A673 (cell line): Measurements from ENCODE around the gene ABI3BP. TPM values are rescaled to one million over a fixed set of nuclear protein-coding genes. Genes with fewer than 3 reads are reported as not detected.

Source experiments
- BruUV-seq: library from RNA; stranded (reverse); fragments of 400-500 nt; replicated peaks from 2 replicates; lab custom pipeline; 2021; lab: Mats Ljungman, UMichigan
- CTCF ChIA-PET: fragments of 300-600 bp; sonication (Branson Sonifier 250); formaldehyde crosslinking; loops from one replicate; lab custom pipeline; 2022; ENCODE audit warnings: antibody characterized with exemption; lab: Charles Lee
- POLR2A ChIA-PET: fragments of 300-600 bp; sonication (Branson Sonifier 250); formaldehyde crosslinking; loops from one replicate; lab custom pipeline; 2022; ENCODE audit warnings: antibody characterized with exemption; ENCODE audit not compliant: low non-redundant PET; lab: Charles Lee
- DNase-seq: peaks from one replicate; pipeline ENCODE4 v3.0.0-alpha.2; 2015; ENCODE audit warnings: low spot score
- H3K27ac ChIP-seq: fragments of 200-600 bp; sonication (generic); 2 replicates; pipeline ENCODE4 v1.5.1; 2016; ENCODE audit warnings: mixed run types, low read depth, mild to moderate bottlenecking, mixed read lengths, antibody characterized with exemption, low read length; ENCODE audit not compliant: poor library complexity, severe bottlenecking
- H3K27me3 ChIP-seq: fragments of 200-600 bp; sonication (generic); replicated peaks from 2 replicates; pipeline ENCODE4 v1.6.1; 2017; ENCODE audit warnings: mixed run types, low read depth, mild to moderate bottlenecking, mixed read lengths, antibody characterized with exemption, low read length; ENCODE audit not compliant: insufficient read depth, poor library complexity
- H3K36me3 ChIP-seq: fragments of 200-600 bp; sonication (generic); 2 replicates; pipeline ENCODE4 v1.6.1; 2016; ENCODE audit warnings: mixed run types, mild to moderate bottlenecking, mixed read lengths, antibody characterized with exemption, low read length; ENCODE audit not compliant: insufficient read depth, poor library complexity, severe bottlenecking
- H3K4me1 ChIP-seq: fragments of 200-600 bp; sonication (generic); 2 replicates; pipeline ENCODE4 v1.6.1; 2017; ENCODE audit warnings: mixed run types, mild to moderate bottlenecking, mixed read lengths, antibody characterized with exemption, low read length; ENCODE audit not compliant: insufficient read depth, poor library complexity, severe bottlenecking
- H3K4me3 ChIP-seq: fragments of 200-600 bp; sonication (generic); 2 replicates; pipeline ENCODE4 v1.5.1; 2016; ENCODE audit warnings: low read depth, mixed run types, mild to moderate bottlenecking, mixed read lengths, low read length; ENCODE audit not compliant: poor library complexity, severe bottlenecking
- H3K9me3 ChIP-seq: fragments of 200-600 bp; sonication (generic); 2 replicates; pipeline ENCODE4 v1.6.1; 2016; ENCODE audit warnings: mixed run types, low read depth, mild to moderate bottlenecking, mixed read lengths, antibody characterized with exemption, low read length; ENCODE audit not compliant: poor library complexity, severe bottlenecking
- EZH2 ChIP-seq: fragments of 200-600 bp; sonication (generic); IDR thresholded peaks from 2 replicates; pipeline ENCODE4 v1.6.1; 2017; ENCODE audit warnings: borderline replicate concordance, low read depth, mild to moderate bottlenecking, mixed read lengths, antibody characterized with exemption, low read length; ENCODE audit not compliant: poor library complexity, severe bottlenecking
- intact Hi-C: fragments of 100-400 bp; cut with micrococcal nuclease; formaldehyde crosslinking; loops from one replicate; pipeline ENCODE4 v1.10.0; 2022; ENCODE audit not compliant: unreplicated experiment
- total RNA-seq: library from RNA; stranded (reverse); gene quantifications from 2 replicates; pipeline ENCODE4 v1.2.3, GENCODE V29; 2021
- TF ChIP-seq, protein P1 (sequence below): fragments of 300-800, 200-600 bp; sonication (generic); conservative IDR thresholded peaks from 2 replicates; pipeline ENCODE4 v1.5.1; 2017; ENCODE audit warnings: low read depth, mild to moderate bottlenecking, antibody characterized with exemption, low read length, moderate library complexity, mixed read lengths

ABI3BP gene
- total RNA-seq, 1 experiment from 2014 or later: 5.2 TPM

DNA sequence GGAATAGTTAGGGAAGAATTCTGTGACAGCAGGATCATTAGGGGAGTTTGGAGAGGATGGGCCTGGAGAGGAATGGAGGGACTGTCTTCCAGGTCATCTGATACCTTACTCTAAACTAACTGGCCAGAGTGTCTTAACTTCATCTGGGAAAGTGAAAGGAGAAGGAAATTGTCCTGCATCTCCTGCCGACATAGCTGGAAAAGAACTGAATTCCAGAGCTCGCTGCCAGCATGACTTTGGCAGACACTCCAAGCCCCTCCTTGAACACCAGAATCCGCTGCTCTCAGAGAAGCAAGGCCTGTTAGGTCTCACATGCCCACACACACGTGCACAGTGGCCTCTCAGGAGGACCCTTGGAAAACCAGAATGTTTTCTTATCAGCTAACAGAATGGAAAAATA is 10.5 kb downstream of the ABI3BP start:
- ChIA-PET POLR2A (no interaction called here), CTCF (no interaction called here)
- no peaks in the 10 kb centered on the region for H3K36me3 ChIP-seq
- TF ChIP-seq, protein P1, sequence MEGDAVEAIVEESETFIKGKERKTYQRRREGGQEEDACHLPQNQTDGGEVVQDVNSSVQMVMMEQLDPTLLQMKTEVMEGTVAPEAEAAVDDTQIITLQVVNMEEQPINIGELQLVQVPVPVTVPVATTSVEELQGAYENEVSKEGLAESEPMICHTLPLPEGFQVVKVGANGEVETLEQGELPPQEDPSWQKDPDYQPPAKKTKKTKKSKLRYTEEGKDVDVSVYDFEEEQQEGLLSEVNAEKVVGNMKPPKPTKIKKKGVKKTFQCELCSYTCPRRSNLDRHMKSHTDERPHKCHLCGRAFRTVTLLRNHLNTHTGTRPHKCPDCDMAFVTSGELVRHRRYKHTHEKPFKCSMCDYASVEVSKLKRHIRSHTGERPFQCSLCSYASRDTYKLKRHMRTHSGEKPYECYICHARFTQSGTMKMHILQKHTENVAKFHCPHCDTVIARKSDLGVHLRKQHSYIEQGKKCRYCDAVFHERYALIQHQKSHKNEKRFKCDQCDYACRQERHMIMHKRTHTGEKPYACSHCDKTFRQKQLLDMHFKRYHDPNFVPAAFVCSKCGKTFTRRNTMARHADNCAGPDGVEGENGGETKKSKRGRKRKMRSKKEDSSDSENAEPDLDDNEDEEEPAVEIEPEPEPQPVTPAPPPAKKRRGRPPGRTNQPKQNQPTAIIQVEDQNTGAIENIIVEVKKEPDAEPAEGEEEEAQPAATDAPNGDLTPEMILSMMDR: no peak
- no peak for TF ChIP-seq EZH2
- intact Hi-C loops: no loop called here
- H3K27ac ChIP-seq: no peak overlapping the region
- H3K4me1 ChIP-seq: no peaks in the 10 kb centered on the region
- no TSS peak for BruUV-seq
- DNase-seq: no peak
- no peaks in the 10 kb centered on the region for H3K27me3 ChIP-seq
- no peak overlapping the region for H3K4me3 ChIP-seq
- no peaks in the 10 kb centered on the region for H3K9me3 ChIP-seq

DNA sequence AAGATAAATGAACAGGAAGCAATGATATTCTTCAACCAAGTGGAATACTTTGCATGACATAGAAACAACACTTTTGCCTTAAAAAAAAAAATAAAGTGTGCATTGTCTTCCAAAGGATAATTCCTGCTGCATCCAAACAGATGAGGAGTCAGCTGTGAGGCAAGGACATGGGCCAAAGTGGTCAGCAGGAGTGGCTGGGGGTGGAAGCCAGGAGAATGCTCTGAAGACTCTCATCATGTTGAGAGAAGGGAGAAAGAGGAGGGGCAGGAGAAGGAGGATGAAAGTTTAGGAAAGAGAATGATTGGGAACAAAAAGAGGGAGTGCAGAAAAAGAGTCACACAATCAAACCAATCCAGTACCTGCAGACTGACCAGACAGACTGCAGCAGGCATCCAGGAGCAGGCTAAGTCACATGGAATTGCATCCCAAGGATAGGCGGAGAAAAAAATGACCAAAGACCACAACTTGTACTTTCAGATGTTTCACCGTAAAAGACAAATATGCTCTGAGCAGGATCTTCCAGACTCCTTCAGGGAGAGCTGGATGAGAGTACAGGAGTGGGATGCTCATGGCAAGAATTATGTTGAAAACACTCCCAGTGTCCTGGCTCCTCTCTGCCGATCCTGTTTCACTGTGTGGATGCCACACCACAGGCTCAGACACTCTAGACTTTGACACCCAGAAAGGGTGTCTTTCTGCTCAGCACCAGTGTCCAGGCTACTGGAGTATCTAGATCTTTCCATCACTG is 11.9 kb downstream of the ABI3BP start:
- no peak overlapping the region for H3K27ac ChIP-seq
- H3K9me3 ChIP-seq: no peaks in the 10 kb centered on the region
- DNase-seq: no peak
- H3K4me1 ChIP-seq: no peaks in the 10 kb centered on the region
- POLR2A ChIA-PET: no interaction called here
- no TSS peak for BruUV-seq
- no peaks in the 10 kb centered on the region for H3K27me3 ChIP-seq
- no peak overlapping the region for H3K4me3 ChIP-seq
- intact Hi-C loops: no loop called here
- CTCF ChIA-PET: no interaction called here
- H3K36me3 ChIP-seq: no peaks in the 10 kb centered on the region
- no peak for TF ChIP-seq EZH2
- TF ChIP-seq, protein P1: no peak

DNA sequence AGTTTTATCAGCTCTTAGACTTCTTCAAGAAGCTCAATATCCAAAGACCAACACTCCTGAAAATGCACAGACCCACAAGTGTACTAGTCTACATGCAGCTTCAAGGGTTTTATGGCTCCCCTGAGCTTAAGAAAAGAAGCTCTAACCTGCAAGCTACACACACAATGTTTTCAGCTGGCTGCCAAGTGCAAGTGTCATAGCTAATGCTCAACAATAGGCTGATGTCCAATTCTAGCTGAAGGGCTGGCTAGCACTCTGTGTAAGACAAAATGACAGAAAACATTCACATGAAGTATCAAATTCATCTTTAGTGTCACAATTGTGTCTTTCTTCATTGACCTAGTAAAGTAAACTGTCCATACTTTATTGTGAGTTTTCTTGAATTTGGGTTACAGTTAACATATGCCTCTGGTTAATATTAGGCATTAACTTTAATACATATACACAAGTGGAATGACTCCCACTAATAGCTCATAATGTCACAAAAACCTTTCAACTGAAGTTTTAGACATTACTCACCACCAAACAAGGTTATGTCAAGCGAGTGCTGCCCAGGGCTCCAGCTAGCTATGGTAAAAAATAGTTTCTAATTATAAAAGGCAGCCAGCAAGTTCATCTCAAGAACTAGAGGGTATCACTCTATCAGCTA is 15.1 kb downstream of the ABI3BP start:
- BruUV-seq: no TSS peak
- Histone ChIP-seq H3K4me1 (no peaks in the 10 kb centered on the region), H3K36me3 (no peaks in the 10 kb centered on the region), H3K27me3 (no peaks in the 10 kb centered on the region), H3K4me3 (no peak overlapping the region), H3K27ac (no peak overlapping the region), H3K9me3 (no peaks in the 10 kb centered on the region)
- TF ChIP-seq, protein P1: no peak
- no peak for TF ChIP-seq EZH2
- intact Hi-C loops: no loop called here
- DNase-seq: no peak
- CTCF ChIA-PET: no interaction called here
- POLR2A ChIA-PET: no interaction called here
